Measurements from ENCODE around the gene NSUN2.

NSUN2 gene

DNA sequence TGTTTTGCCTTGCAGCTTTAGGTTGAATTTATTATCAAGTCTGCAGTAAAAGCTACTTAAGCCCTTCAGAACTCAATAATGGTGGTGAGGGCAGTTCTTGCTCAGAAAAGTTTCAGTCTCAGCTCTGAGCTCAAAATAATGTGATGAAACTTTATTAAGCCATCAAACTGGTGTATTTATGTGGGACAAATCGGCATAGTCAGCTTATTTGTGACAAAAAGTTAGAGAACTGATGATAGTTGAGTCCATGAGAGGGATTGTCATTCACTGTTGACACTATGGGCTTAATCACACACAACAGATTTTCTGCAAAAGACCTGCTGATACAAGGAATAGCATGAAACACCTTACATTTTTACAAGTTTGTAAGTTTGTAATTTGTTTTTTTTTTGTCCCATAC, 9.8 kb upstream of the NSUN2 start:
- no peak for DNase-seq

DNA sequence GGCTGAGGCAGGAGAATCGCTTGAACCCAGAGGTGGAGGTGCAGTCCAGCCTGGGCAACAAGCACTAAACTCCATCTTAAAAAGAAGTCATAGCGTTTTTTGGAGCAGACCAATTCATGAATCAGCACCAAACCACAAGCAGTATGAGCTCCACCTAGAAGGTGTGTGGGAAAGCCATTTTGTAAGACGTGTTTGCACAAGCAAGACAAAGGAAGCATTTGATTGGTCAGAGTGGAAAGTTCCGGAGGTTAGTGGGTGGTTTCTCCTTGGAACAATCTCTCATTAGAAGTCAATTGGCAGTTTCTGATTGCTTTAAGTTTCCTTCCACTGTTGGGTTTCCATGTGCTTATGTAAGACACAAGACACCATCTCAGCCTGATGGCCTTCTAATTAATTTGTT, 5.4 kb upstream of the NSUN2 start:
- DNase-seq = no peak

DNA sequence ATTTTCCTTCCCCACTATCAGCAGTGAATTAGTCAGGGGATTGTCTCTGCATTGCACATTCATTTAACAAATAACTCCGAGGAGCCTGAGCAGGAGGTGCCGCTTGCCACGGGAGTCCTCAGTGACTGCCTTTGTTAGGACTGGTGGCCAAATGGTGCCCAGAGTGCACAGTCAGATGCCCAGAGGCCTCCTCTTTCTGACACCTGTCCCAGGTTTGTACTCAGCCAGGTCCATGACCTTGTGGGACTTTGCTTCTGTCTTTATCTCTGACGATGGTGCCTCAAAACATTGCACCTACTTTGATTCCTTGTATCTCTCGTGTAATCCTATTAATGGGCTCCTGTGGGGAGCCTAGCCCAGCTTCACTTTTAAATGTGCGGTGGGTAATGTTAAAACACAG, 4.7 kb upstream of the NSUN2 start:
- DNase-seq = no peak

DNA sequence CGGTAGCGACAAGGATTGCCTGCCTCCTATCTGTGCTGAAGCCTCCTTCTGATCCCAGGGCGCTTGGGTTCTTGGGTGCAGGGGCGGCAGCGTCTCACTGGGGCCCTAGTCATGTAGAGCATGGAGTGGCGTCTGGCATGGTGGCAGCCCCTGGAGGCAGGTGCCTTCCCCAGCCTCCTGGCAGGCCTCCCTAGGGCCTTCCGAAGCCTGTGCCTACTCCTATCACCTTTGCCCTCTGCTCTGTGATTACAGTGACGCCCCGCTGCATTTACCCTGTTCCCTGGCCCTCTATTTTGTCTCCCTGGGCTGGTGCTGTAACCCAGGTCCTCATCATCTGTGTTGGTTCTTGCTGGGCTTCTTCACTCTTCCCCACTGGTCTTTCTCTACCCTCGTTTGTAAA, 4.2 kb upstream of the NSUN2 start:
- DNase-seq = no peak

DNA sequence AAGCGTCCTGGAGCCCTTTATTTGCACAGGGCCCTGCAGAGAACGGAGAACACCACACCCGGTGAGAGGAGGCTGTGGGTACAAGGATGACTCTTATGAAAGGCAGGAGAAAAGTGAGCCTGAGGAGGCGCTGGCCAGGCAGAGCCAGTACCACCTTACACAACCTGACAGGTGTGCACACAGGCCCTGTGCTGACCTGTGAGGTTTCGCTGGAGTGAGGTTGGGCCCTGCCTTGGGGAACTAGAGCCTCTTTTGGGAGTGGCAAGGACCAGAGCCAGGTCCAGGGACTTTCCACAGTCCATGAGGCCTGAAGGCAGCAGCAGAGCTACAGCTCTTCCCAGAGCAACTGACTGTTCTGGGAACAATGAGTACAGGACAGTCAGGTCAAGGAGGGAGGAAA, 3.4 kb upstream of the NSUN2 start:
- DNase-seq = no peak

DNA sequence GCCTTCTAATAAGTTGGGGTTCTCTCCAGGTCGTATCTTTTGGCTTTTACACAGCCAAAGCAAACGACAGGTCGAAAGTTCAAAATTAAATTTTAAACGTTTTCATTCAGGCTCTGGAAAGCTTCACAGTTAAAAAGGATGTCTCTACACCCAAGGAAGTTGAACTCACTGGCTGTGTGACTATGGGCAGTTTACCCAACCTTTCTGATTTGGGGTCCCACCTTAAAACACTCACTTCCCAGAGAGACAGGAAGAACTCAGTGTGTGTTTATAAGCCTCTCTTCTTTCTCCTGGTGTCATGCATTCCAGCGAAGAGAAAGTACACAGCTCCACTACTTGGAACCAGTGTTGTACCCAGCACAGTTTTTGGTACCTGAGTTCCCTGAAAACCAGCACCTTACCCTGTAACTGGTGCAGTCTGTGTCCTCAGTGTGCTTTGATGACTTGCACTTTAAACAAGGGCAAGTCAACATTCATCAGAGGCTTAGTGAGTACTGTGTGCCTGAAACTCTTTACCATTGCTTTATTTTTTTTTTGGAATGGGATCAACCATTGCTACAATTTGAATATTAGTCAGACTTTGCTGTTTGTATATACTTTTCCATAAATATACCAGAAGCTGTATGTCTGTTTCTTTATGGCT, 2.1 kb upstream of the NSUN2 start:
- DNase-seq = no peak

DNA sequence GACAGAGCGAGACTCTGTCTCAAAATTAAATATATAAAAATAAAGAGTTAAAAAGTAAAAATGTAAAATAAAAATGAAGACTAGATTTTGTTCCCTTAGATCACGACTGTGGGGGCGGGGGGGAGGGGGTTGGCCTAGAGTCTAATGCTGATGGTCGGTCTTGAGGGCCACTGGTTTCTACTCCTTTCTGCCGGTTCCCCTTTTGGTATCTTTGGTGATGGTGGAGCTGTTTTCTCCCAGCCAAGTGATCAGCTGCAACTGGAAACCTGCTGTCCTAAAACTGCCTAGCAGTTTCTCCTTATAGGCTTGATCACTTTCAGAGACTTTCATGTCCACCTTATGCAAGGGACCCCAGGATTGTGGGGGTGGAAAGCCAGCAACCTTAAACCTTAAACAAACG, 1.5 kb upstream of the NSUN2 start:
- DNase-seq = no peak

DNA sequence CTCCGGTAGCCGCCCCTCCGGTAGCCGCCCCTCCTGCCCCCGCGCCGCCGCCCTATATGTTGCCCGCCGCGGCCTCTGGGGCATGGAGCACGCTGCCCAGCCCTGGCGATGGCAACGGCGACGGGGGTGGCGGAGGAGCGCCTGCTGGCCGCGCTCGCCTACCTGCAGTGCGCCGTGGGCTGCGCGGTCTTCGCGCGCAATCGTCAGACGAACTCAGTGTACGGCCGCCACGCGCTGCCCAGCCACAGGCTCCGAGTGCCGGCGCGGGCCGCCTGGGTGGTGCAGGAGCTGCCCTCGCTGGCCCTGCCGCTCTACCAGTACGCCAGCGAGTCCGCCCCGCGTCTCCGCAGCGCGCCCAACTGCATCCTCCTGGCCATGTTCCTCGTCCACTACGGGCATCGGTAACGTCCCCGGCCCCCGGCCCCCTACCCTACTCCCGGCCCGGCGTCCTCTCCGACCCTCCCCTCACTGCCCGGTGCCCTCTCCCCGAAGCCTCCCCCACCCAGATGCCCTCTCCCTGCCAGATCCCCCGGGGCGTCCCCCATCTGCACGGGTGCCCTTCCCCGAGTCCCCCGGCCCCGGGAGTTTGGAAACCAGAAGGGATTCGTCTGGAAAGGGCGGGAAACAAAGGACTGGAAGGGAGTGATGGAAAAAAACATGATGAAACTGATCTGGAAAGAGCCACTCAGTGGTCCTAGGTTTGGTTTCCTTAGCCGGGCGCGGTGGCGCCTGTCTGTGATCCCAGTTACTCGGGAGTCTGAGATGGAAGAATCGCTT, 813 bp upstream of the NSUN2 start:
- DNase-seq = peak; percentile 7

DNA sequence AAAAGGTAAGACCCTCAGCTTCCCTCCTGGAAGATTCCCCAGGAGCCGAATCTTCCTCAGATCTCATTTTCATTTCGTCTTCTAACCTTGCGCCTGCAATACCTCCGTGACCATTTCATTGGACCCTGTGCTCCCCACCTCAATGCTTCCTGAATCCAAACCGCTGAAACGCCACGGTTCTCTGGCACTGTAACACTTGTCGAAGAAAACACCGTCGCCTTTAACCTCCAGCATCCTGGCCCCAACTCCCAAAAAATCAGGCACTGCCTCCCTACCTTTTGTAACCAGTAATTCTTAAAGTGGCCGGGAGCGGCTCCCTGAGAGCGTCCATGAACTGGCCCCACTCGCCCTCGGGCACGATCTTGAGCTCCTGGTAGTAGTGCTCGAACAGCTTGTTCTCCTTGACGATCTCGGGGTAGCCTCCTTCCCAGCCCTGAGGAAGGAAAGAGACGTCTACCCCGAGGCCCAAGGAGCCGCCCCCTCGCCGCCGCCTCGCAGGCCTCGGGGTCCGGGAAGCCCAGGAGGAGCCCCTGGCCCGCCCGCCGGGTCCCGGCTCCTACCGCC, 438 bp downstream of the NSUN2 start:
- DNase-seq = no peak

DNA sequence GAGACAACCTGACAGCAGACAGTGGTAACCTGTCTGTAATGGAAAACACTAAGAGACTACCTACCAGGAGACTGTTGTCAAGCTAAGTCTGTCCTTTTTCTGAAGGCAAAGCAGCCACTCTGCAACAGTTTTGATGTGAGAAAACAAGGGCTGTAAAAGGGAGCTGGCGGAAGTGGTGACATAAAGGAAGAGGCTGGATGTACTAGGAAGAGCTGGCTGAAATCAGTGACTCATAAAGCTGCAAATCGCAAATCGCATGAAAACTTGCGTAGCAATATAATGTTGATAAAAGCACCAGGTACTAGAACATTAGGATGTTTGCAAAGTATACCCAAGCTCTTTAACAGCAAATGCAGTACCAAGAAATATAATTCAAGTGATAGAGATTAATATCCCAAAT, 1.4 kb downstream of the NSUN2 start:
- no peak for DNase-seq

DNA sequence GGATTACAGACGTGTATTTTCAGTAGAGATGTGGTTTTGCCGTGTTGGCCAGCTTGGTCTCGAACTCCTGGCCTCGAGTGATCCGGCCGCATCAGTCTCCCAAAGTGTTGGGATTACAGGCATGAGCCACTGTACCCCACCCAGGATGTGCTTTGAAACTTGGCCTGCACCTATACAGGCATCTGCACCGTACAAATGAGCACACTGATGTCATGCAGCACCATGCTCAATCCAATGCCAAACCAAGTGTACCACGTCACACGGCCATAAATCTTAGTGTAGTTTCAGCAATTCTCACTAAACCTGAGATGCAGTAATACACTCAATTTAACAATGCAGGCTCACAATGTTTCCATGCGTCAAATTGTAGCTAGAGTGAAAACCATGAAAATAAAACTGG, 6.3 kb downstream of the NSUN2 start:
- no peak for DNase-seq

DNA sequence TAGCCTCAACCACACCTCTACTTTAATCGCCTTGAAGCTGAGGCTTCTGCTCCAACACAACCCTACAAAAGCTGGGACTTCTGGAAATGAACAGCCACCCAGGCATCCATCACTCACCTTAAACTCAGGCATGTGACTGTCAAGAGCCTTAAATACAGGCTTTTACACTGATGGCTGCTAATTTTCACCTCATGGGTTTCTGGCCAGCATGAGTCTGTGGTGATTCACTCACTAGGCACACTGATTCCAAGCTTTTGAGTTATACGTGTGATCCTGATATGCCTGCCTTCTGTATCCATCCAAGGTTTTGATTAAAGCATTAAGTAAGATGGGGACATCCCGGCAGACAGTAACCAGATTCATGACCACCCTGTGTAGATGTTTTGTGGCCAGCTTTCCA, 8.9 kb downstream of the NSUN2 start:
- no peak for DNase-seq

DNA sequence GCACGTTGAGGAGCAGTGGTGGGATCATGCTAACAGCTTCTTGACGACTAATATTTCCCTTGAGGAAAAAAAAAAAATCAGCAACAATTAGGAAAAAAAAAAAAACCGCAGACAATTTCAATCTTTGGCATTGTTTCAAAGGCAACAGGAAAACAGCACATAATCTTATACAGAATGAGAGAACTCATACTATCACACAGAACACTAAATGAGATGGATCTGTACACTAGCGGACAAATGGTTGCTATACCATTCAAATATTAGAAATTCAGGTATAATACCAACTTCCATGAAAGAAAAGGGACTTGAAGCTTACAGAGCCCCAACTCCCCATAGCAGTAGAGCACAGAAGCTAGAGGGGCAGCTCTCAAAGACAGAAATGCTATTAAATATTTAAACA, 9.6 kb downstream of the NSUN2 start:
- DNase-seq = no peak

DNA sequence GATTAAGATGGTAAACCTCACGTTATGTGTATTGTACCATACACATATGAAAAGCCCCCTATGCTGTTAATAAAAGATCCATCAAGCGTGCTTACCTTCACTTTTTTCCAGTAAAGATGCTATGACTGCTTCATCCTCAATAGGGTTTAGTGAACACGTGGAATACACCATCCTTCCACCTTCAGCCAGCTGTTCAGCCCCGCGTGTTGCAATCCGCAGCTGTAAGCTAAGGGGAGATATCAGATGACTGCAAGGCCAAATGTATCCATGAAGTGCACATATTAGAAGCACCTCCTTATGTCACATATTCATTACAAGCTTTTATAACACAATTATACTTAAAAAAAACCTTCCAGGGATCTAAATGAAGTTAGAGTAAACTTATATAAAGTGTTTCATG, 16.2 kb downstream of the NSUN2 start:
- DNase-seq = no peak

DNA sequence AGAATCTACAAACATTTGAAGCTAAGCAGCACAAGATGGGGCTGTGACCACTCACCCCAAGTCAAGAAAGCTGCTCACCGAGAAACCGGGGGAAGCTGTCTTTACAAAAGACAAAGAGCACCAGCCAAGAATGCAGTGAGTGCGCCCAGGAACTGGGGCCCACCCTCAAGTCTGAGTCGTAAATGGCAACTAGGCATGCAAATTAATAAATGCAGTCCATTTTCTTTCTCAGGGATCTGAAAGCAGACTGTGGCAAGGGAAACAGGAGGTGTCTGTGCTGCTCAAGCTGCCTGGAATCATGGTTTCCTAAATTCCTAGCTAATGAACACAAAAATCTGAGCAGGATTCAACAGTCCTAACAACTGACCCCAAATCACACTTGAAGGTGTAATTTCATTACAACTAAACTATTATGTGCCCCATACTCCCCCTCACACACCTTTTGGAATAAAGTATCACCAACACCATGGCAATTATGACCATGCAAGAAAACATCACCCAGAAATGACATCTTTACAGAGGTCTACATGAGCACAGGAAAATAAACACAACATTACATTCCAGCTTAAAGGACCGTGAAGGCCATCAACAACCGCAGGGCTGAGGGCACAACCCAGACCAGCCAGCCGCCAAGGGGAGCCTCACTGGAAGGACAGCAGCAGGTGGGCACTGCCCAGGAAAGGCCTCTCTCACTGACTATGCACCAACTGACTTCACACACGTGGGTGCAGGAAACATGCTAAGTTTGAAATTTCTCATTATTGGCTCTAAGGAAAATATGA, 17.6 kb downstream of the NSUN2 start:
- DNase-seq = no peak

DNA sequence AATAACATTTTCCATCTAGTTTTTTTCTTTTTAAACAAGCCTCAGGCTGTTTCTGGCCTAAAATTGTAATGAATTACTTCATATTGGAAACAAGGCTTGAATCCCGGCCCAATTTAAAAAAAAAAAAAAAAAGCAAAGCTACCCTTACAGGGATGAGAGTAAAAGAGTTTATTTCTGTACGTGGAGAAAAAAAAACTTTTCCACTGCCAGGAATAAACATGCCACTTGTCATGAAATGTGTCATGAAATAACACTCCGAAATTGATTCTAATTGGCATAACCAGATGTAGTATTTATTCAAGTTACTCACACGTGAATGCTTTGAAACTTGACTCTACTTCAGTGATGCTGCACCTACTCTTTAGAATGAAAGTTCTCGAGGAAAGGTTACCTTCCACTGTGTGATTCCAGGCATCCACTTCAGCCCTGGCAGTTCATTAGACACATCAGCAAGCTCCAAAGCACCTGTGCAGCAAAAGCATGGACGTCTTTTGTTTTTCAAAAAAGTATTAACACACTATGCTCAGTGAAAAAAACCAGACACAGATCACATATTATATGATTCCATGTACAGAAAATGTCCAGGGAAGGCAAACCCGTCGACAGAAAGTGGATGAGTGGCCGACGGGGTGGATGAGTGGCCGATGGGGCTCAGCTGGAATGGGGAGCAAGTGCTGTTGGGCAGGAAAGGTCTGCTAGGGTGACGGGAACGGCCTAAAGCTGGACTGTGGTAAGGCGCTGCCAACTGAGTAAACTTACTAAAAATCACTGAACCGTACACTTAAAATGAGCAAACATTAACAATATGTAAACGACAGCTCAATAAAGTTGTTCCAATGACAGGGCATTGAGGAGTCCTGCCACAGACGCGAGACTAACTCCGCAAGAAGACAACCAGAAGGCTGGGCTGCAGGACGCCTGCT, 21.2 kb downstream of the NSUN2 start:
- no peak for DNase-seq

DNA sequence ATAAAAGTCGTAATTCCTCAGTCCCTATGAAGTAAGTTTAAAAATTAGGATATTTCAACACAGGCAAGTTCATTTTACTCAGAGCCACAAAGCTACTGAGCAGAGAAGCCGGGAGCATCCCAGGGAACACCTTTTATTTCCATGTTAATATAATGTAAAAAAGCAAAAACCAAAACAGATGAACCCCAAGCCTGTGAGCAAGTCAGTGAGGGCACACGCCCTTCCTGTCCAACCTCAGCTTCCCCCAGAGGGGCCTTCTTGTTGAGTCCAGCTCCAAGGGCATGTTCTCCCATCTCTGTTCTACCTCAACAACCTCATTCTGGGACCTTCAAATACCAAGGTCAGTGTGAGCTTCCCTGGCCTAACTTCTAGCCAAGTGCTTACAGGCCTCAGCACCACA, 24.8 kb downstream of the NSUN2 start:
- DNase-seq = no peak

DNA sequence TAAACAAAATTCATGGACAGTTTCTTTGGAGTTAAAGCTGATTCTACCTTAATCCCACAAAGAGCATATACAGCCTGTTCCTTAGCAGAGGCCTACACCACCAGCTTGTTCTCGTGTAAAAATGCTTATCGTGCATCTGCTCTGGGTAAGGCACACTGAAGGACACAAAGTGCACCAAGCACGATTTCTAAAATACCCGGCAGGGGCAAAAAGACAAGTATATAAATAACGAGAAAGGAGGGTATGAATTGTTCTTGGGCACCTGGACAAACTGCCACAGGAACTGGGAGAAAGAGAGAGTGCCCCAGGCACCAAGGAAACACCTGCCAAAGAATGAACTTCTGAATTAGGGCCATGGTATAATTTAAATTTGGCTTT, 25.3 kb downstream of the NSUN2 start:
- DNase-seq = no peak

DNA sequence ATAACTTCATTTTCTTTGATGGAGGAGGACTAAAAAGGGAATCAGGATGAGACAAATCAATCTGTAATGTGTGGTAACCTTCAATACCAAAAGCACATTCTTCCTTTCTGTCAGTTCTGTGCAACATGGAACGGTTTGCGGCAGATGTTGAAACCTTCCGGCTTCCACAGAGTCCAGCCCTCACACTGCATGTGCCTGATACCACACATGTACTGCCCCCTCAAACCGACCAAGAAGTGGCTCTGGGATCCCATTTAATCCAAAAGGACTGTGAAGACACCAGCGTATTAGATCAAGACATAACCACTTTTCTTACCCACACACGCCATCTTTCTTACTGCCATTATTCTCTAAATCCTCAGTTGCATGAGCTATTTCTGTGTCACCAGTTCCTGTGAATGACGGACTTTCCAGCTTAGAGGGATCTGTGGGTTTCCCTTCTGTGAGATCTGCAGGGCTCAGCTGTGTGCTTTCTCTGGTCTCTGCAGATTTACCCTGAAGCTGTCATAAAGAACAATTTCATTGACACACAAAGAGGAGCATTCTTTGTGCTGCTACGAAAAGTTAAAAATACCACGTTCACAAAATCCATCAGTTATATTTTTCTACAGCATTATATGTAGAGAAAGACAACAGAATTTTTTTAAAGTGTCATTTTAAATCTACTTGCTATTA, 25.8 kb downstream of the NSUN2 start:
- no peak for DNase-seq

DNA sequence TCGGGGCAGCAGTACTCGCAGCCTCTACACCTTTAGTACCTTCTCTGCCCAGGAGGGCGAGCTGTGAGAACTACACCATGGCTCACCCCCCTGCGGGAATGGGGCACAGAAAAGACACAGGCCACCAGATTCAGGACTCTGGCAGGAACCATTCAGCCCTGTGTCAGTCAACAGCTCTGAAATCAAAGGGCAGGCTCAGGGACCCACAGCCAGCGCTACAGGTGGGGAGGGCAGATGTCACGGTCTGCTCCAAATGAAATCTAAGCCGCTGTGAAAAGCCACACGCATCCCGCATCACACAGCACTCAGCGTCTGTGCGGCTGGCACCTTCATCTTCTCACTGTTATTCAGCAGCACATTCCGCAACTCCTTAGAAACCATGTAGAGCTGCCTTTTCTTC, 27.9 kb downstream of the NSUN2 start:
- no peak for DNase-seq

DNA sequence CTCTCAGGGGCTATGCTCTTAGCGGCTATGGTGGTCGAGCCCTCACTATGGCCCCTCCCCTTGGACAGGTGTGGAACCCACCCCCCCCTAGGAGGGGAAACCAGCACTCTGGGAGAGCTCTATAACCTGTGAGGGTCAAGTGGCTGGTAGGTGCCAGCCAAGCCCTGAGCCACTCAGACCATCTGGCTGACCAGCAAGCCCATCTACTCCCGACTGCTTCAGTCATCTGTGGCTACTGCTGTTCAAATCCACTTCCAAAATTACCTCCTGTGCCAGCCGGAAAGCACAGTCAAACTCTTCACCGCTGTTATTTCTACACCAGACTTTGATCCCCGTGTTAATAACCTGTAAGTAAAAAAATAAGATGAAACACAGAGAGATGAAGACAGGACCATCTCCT, 28.5 kb downstream of the NSUN2 start:
- no peak for DNase-seq

DNA sequence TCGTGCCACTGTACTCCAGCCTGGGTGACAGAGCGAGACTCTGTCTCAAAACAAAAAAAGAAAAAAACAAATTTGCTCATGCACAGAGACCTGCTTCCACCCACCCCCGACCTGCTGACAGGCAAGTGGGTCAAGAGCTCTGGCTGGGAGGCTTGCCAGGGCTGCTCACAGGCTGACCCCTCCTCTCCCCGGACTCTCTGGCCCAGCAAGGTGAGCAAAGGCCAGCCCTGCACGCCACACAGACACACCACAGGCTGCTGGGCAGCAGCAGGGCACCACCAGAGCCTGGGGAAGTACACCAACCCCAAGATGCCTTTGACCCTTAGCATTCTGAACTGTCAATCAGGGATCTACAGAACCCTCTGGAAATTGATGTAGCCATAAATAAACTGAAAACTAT, 29.2 kb downstream of the NSUN2 start:
- DNase-seq = no peak

All from activated T-cell treated with anti-CD3 and anti-CD28 coated beads for 4 hours (primary cell).